ENCODE results near the gene ECHS1. TPM values are rescaled to one million over a fixed set of nuclear protein-coding genes. Genes with fewer than 3 reads are reported as not detected.

The ECHS1 gene
- polyA plus RNA-seq, 2 of the 4 experiments (the other 2 are of a cell fraction): 66.7 to 133 TPM

- TF ChIP-seq REST (IDR thresholded peaks at IDR 0.05) (no peak), JUN (IDR thresholded peaks at IDR 0.05) (no peak), FOXS1 (CRISPR knock-in tag; IDR thresholded peaks at IDR 0.05) (no peak), NFE2L2 (conservative IDR thresholded peaks at IDR 0.05; ENCODE audit: low read length) (no peak), RNF2 (IDR thresholded peaks at IDR 0.05; ENCODE audit: borderline replicate concordance, low read depth) (no peak), HMGXB4 (CRISPR knock-in tag; IDR thresholded peaks at IDR 0.05; ENCODE audit: borderline replicate concordance) (no peak), MAZ (IDR thresholded peaks at IDR 0.05; ENCODE audit: borderline replicate concordance, low read depth, low read length) (no peak)
Observed at GRCh38 chr10:133351408-133352318, 21.5 kb downstream of the ECHS1 start (continued).

GRCh38 chr10:133350950-133351329 lies 22.2 kb downstream of the ECHS1 start:
- no peak for DNase-seq (ENCODE audit: low read depth in 1 of 2, low spot score in 1 of 2)
- H3K4me3 ChIP-seq: no peak overlapping the region
- 58% methylated on average over 9 of the region's 13 CpGs for WGBS (ENCODE audit: missing lambda C conversion rate)
- CTCF ChIA-PET: interaction anchor here (1.0 to 1.5 kb wide), 5 partner anchors 14 to 43 kb away, joined by 3 to 8 read pairs (median 3); no protein-coding TSS in a partner anchor
- no peaks in the 10 kb centered on the region for H3K9me3 ChIP-seq
- POLR2A ChIA-PET: no interaction called here
- H3K4me2 ChIP-seq: no peak overlapping the region
- ATAC-seq: peak in 1 of 2 experiments; percentile 9; a peak in 3 of 6 replicates
- TF ChIP-seq HES2 (IDR thresholded peaks at IDR 0.05) (no peak), PHF8 (IDR thresholded peaks at IDR 0.05; ENCODE audit: borderline replicate concordance, low read depth) (no peak)
- FAIRE-seq: no peak
- H3K4me1 ChIP-seq: peaks cover 3% of the 10 kb centered on the region; the same call in 1 of the 3 replicates
- no peak overlapping the region for H3K27ac ChIP-seq

GRCh38 chr10:133350283-133350949 lies 22.7 kb downstream of the ECHS1 start:
- H3K4me3 ChIP-seq: no peak overlapping the region
- FAIRE-seq (no peak), ATAC-seq (no peak), DNase-seq (ENCODE audit: low read depth in 1 of 2, low spot score in 1 of 2) (no peak)
- WGBS (ENCODE audit: missing lambda C conversion rate): 89% methylated on average over 7 of the region's 12 CpGs
- ChIA-PET POLR2A (no interaction called here), CTCF (interaction anchor here (1.0 to 1.5 kb wide), 4 partner anchors 14 to 42 kb away, joined by 3 to 8 read pairs (median 4); no protein-coding TSS in a partner anchor)
- no peak overlapping the region for H3K27ac ChIP-seq
- no peak overlapping the region for H3K4me2 ChIP-seq
- TF ChIP-seq PBX3 (IDR thresholded peaks at IDR 0.05) (0 out of 2 replicates have a peak, but pooled peaks have one; percentile 27), JUN (IDR thresholded peaks at IDR 0.05) (no peak)
- no peaks in the 10 kb centered on the region for H3K9me3 ChIP-seq
- H3K4me1 ChIP-seq: peaks cover 3% of the 10 kb centered on the region; the same call in 1 of the 3 replicates
